Esophagus squamous epithelium (tissue), 5 donors: Measurements from ENCODE around the gene NKD2. TPM values are rescaled to one million over a fixed set of nuclear protein-coding genes. Genes with fewer than 3 reads are reported as not detected.

ENCODE experiments used
- DNase-seq: peaks from one replicate; lab custom pipeline; 2025; lab: John Stamatoyannopoulos, UW
- H3K27ac ChIP-seq, 4 donors: fragments of 200-600 bp; sonication (generic); one replicate each; pipeline ENCODE4 v1.5.1; 2016 to 2019; ENCODE audit warnings: mild to moderate bottlenecking in 1 of 4
- H3K27me3 ChIP-seq, 4 donors: fragments of 200-600 bp; sonication (generic); 1 replicate in 3 of 4; 2 replicates in 1 of 4; pipeline versions ENCODE4 v1.5.1 to v1.6.0; 2017 to 2021; ENCODE audit warnings: antibody characterized with exemption in 1 of 4
- H3K36me3 ChIP-seq, 3 donors: fragments of 200-600 bp; sonication (generic); one replicate each; pipeline ENCODE4 v1.5.1; 2016 to 2019
- H3K4me1 ChIP-seq, 3 donors: fragments of 200-600 bp; sonication (generic); one replicate each; pipeline ENCODE4 v1.5.1; 2017 to 2019
- H3K4me3 ChIP-seq, 4 donors: fragments of 200-600 bp; sonication (generic); 1 replicate in 3 of 4; 2 replicates in 1 of 4; pipeline ENCODE4 v1.5.1; 2016 to 2019; ENCODE audit warnings: mild to moderate bottlenecking in 2 of 4, moderate library complexity in 1 of 4
- H3K9me3 ChIP-seq, 3 donors: fragments of 200-600 bp; sonication (generic); one replicate each; pipeline ENCODE4 v1.5.1; 2016 to 2019
- POLR2A ChIP-seq, 4 donors: fragments of 450-650 bp; IDR thresholded peaks; one replicate each; pipeline ENCODE4 v1.6.1; 2017; ENCODE audit warnings: antibody characterized with exemption in 4 of 4, mild to moderate bottlenecking in 4 of 4, moderate library complexity in 3 of 4
- WGBS, 2 donors: methylation state at CpG; one replicate each; pipeline ENCODE4 v1.1.5; 2018; 5-methylcytosine and 5-hydroxymethylcytosine counted together
- intact Hi-C: fragments of 100-400 bp; cut with DNase I; formaldehyde crosslinking; loops from one replicate; pipeline ENCODE4 v1.15.0; 2022
- small RNA-seq, 4 donors: library from RNA; depleted of rRNA; stranded (forward); fragments of <200 nt; gene quantifications; one replicate each; pipeline ENCODE3, GENCODE V24; 2016
- total RNA-seq, 4 donors: library from RNA; depleted of rRNA; stranded (reverse); fragments of >200 nt; gene quantifications; one replicate each; pipeline ENCODE4 v1.1.0, GENCODE V29; 2016
- TF ChIP-seq, protein P1 (sequence below), 6 experiments: fragments of 450-650 bp in 4 of 6; fragments of 200-600 bp in 2 of 6; sonication (generic) in 2 of 6; IDR thresholded peaks; one replicate each; pipeline ENCODE4 v1.5.1; 2016 to 2019; ENCODE audit warnings: antibody characterized with exemption in 6 of 6, mild to moderate bottlenecking in 4 of 6, moderate library complexity in 4 of 6
- donor health status: DM: yes; HTN: yes; CAD: no.

NKD2 gene
- total RNA-seq, 4 donors from 2014 or later = 1.2 to 11.3 (median 1.5) TPM

DNA sequence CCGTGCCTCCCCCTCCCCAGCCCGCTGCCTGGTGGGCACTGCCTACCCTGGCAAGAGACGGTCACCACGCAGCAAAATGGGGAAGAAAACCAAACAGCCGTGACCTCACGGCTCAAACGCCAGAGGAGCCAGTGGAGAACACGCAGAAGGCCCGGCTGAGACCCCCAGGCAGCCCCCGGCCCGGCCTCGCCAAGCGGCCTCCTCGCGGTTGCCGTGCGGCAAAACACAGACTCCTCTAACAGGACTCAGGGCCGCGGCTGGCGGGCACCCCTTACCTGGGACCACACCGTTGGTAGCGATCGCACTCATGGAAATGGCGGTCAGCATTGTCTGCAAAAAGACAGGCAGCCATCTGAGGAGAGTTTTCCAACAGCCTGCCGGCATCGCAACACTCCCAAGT is 79.4 kb downstream of the NKD2 start:
- Histone ChIP-seq H3K27me3 (no peaks in the 10 kb centered on the region), H3K9me3 (no peaks in the 10 kb centered on the region), H3K4me3 (no peak overlapping the region), H3K4me1 (peaks cover 0 to 25% (median 0%) of the 10 kb centered on the region in 3 donors), H3K27ac (no peak overlapping the region), H3K36me3 (peaks cover 8 to 86% (median 17%) of the 10 kb centered on the region in 3 donors)
- TF ChIP-seq, protein P1, sequence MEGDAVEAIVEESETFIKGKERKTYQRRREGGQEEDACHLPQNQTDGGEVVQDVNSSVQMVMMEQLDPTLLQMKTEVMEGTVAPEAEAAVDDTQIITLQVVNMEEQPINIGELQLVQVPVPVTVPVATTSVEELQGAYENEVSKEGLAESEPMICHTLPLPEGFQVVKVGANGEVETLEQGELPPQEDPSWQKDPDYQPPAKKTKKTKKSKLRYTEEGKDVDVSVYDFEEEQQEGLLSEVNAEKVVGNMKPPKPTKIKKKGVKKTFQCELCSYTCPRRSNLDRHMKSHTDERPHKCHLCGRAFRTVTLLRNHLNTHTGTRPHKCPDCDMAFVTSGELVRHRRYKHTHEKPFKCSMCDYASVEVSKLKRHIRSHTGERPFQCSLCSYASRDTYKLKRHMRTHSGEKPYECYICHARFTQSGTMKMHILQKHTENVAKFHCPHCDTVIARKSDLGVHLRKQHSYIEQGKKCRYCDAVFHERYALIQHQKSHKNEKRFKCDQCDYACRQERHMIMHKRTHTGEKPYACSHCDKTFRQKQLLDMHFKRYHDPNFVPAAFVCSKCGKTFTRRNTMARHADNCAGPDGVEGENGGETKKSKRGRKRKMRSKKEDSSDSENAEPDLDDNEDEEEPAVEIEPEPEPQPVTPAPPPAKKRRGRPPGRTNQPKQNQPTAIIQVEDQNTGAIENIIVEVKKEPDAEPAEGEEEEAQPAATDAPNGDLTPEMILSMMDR (IDR thresholded peaks at IDR 0.05) = no peak
- no peak for TF ChIP-seq POLR2A (IDR thresholded peaks at IDR 0.05)
- intact Hi-C loops = no loop called here
- 88% methylated on average over 12 of the region's 26 CpGs; no CpG with 5 or more reads in 1 of the 2 donors for WGBS, 2 donors
- no peak for DNase-seq

Small RNA genes lying within 50 kb of the gene (small RNA-seq; reads per million reads assigned to genes)
- gene MIR4635 = 0 to 0.09 (median 0) reads per million in 4 donors

Other genes with a start within 250 kb of the NKD2 start
- 1 to 10 TPM in 3 of 4 donors, under 1 TPM in 1; 0.44 to 4.6 (median 2.7) TPM for gene ZDHHC11B, start 224.1 kb upstream of the NKD2 start, total RNA-seq
- 1 to 10 TPM; 1.1 to 7.0 (median 3.3) TPM for gene ZDHHC11, start 157.8 kb upstream of the NKD2 start, total RNA-seq
- 10 to 100 TPM; 16.1 to 35.7 (median 22.3) TPM for gene BRD9, start 116.0 kb upstream of the NKD2 start, total RNA-seq
- gene TRIP13, start 115.9 kb upstream of the NKD2 start, total RNA-seq = 10 to 100 TPM in 2 of 4 donors, 1 to 10 TPM in 2; 3.2 to 17.7 (median 9.5) TPM
- 10 to 100 TPM in 1 of 4 donors, 1 to 10 TPM in 3; 4.5 to 13.4 (median 6.6) TPM for gene SLC12A7, start 103.3 kb downstream of the NKD2 start, total RNA-seq
- gene SLC6A19, start 192.8 kb downstream of the NKD2 start, total RNA-seq = not detected
- gene SLC6A18, start 216.6 kb downstream of the NKD2 start, total RNA-seq = not detected